BJ (cell line): ENCODE measurements around the gene CDK10. TPM values are rescaled to one million over a fixed set of nuclear protein-coding genes. Genes with fewer than 3 reads are reported as not detected.

ENCODE experiments used
- CTCF ChIA-PET: fragments of 350-600 bp; formaldehyde crosslinking; extraction: SDS; loops from one replicate; lab custom pipeline; 2021; ENCODE audit warnings: antibody characterized with exemption, inconsistent platforms; lab: Yijun Ruan, JAX
- POLR2A ChIA-PET: fragments of 300-600 bp; sonication (Branson Sonifier 250); formaldehyde crosslinking; extraction: SDS; loops from one replicate; lab custom pipeline; 2021; ENCODE audit warnings: antibody characterized with exemption; lab: Charles Lee
- DNase-seq: peaks from one replicate; pipeline ENCODE4 v3.0.0-alpha.2; 2011; ENCODE audit warnings: low read depth
- H3K27me3 ChIP-seq: 2 replicates; pipeline ENCODE4 v1.6.0; 2011; ENCODE audit warnings: low read length; ENCODE audit not compliant: control insufficient read depth, insufficient read depth
- H3K36me3 ChIP-seq: 2 replicates; pipeline ENCODE4 v1.5.1; 2011; ENCODE audit warnings: low read length; ENCODE audit not compliant: control insufficient read depth, insufficient read depth
- H3K4me3 ChIP-seq: 2 replicates; pipeline ENCODE4 v1.5.1; 2011; ENCODE audit warnings: low read depth, mild to moderate bottlenecking, control low read depth, low read length
- polyA plus RNA-seq: library from polyadenylated mRNA; depleted of rRNA; stranded (reverse); fragments of >200 nt; gene quantifications from 2 replicates; pipeline ENCODE4 v1.2.3, GENCODE V29; 2011
- TF ChIP-seq, protein P1 (sequence below): IDR thresholded peaks from 2 replicates; pipeline ENCODE4 v1.5.1; 2011; ENCODE audit warnings: low read depth, mild to moderate bottlenecking, control low read depth, inconsistent platforms, low read length, moderate library complexity; ENCODE audit not compliant: insufficient read depth

CDK10 gene
- polyA plus RNA-seq, 1 experiment, result 56.0 TPM

DNA sequence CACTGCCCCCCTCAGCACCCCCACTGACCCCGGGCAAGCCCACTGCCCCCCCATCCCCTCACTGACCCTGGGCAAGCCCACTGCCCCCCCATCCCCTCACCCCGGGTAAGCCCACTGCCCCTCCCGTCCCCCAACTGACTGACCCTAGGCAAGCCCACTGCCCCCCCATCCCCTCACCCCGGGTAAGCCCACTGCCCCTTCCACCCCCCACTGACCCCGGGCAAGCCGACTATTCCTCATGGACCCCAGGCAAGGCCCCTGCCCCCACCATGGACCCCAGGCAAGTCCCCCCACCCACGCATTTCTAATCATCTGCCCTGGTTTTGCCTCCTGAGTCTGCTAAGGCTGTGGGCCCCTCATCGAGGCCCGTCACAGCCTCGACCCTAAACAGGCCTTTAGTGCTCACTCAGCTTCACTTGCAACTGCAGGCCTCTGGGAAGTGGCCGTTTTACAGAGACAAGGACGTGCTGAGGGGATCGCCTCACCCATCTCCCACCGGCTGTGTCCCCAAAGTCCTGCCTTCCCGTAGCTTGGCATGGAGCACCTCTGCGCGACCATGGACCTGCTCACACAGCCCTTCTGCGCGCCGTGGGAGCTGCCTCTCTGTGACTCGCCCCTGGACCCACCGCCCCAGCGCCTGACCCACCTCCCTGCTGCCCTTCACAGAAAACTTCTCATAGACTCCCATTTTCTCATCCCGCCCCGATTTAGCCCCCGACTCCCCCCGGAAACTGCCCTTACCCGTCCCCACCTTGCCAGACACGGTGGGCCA, 30.6 kb downstream of the CDK10 start:
- Histone ChIP-seq H3K4me3 (no peak overlapping the region), H3K36me3 (peaks cover 3% of the 10 kb centered on the region; the same call in 1 of the 2 replicates), H3K27me3 (no peaks in the 10 kb centered on the region)
- TF ChIP-seq, protein P1, sequence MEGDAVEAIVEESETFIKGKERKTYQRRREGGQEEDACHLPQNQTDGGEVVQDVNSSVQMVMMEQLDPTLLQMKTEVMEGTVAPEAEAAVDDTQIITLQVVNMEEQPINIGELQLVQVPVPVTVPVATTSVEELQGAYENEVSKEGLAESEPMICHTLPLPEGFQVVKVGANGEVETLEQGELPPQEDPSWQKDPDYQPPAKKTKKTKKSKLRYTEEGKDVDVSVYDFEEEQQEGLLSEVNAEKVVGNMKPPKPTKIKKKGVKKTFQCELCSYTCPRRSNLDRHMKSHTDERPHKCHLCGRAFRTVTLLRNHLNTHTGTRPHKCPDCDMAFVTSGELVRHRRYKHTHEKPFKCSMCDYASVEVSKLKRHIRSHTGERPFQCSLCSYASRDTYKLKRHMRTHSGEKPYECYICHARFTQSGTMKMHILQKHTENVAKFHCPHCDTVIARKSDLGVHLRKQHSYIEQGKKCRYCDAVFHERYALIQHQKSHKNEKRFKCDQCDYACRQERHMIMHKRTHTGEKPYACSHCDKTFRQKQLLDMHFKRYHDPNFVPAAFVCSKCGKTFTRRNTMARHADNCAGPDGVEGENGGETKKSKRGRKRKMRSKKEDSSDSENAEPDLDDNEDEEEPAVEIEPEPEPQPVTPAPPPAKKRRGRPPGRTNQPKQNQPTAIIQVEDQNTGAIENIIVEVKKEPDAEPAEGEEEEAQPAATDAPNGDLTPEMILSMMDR, result no peak
- CTCF ChIA-PET, result interaction anchor here (1.1 to 3.2 kb wide), 2 partner anchors 14 to 17 kb away, joined by 4 to 9 read pairs; no protein-coding TSS in a partner anchor
- no peak for DNase-seq
- POLR2A ChIA-PET, result no interaction called here

- TF ChIP-seq, protein P1, result no peak
- no peak for DNase-seq
- Histone ChIP-seq H3K27me3 (no peaks in the 10 kb centered on the region), H3K36me3 (peaks cover 4% of the 10 kb centered on the region), H3K4me3 (no peak overlapping the region)
- CTCF ChIA-PET, result interaction anchor here (3.2 kb wide), 1 partner anchor 18 kb away, joined by 9 read pairs; no protein-coding TSS in a partner anchor
- POLR2A ChIA-PET, result no interaction called here
Observed at GRCh38 chr16:89717688-89718505, 31.4 kb downstream of the CDK10 start.

- TF ChIP-seq, protein P1, result no peak
- H3K4me3 ChIP-seq, result peak overlapping the region; percentile 58
- ChIA-PET CTCF (interaction anchor here (0.6 to 1.7 kb wide), 3 partner anchors 16 to 31 kb away, joined by 3 to 9 read pairs (median 4); no protein-coding TSS in a partner anchor), POLR2A (interaction anchor here (0.6 kb wide), 1 partner anchor 153 kb away, joined by 4 read pairs; the partner anchor contains the start of gene TCF25)
- no peak for DNase-seq
- no peaks in the 10 kb centered on the region for H3K27me3 ChIP-seq
- peaks cover 19% of the 10 kb centered on the region for H3K36me3 ChIP-seq
Observed at GRCh38 chr16:89720551-89720812, 34.0 kb downstream of the CDK10 start.

- CTCF ChIA-PET, result interaction anchor here (0.9 to 1.7 kb wide), 2 partner anchors 16 to 21 kb away, joined by 4 to 9 read pairs; no protein-coding TSS in a partner anchor
- H3K36me3 ChIP-seq, result peaks cover 18% of the 10 kb centered on the region
Observed at GRCh38 chr16:89720813-89721545, 34.5 kb downstream of the CDK10 start, which contains the start of the genes VPS9D1 and ZNF276. VPS9D1 (minus strand) TSS chr16:89720898; CDS start chr16:89720861, 37 bp downstream. ZNF276 (plus strand) TSS chr16:89721537; CDS start chr16:89721641, 104 bp downstream.

More at GRCh38 chr16:89720813-89721545, 34.5 kb downstream of the CDK10 start, which contains the start of the genes VPS9D1 and ZNF276:
- POLR2A ChIA-PET, result interaction anchor here (0.6 kb wide), 1 partner anchor 152 kb away, joined by 4 read pairs; the partner anchor contains the start of gene TCF25
- Histone ChIP-seq H3K4me3 (peak within 1 kb of the TSS; percentile 58), H3K27me3 (no peaks in the 10 kb centered on the region)
- no peak for DNase-seq
- TF ChIP-seq, protein P1, result no peak
